NOMO-1 (cell line): ENCODE data around the gene PRKN.

ENCODE experiments used
- DNase-seq, 2 experiments: peaks; one replicate each; lab custom pipeline; 2025; ENCODE audit not compliant: unreplicated experiment in 2 of 2; lab: John Stamatoyannopoulos, UW

The PRKN gene

GRCh38 chr6:161947371-161947770 is 780.2 kb downstream of the PRKN start:
- DNase-seq = no peak

GRCh38 chr6:161946461-161946860 is 781.1 kb downstream of the PRKN start:
- no peak for DNase-seq

DNA sequence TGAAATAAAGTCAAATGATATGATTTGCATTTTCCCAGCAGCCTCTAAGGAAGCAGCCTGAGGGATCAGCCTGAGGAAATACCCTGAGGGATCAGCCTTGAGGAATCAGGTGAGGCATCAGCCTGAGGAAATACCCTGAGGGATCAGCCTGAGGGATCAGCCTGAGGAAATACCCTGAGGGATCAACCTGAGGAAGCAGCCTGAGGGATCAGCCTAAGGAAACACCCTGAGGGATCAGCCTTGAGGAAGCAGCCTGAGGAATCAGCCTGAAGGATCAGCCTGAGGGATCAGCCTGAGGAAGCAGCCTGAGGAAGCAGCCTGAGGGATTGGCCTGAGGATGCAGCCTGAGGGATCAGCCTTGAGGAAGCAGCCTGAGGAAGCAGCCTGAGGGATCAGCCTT is 784.0 kb downstream of the PRKN start:
- DNase-seq = no peak

DNA sequence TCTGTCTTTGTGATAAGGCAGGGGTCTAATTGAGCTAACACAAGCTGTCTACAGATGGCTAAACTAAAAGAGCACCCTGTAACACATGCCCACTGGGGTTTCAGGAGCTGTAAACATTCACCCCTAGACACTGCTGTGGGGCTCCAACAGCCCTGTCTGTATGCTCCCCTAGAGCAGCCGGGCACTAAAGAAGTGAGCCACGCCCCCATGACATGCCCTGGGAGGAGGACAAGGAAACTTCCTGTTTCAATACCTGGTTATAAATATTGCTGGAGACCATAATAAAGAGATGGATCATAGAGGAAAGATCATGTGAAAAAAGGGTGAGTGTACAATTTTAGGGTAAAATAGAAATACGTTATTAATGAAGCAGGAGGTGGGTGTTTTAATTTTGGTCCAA is 786.0 kb downstream of the PRKN start:
- no peak for DNase-seq

DNA sequence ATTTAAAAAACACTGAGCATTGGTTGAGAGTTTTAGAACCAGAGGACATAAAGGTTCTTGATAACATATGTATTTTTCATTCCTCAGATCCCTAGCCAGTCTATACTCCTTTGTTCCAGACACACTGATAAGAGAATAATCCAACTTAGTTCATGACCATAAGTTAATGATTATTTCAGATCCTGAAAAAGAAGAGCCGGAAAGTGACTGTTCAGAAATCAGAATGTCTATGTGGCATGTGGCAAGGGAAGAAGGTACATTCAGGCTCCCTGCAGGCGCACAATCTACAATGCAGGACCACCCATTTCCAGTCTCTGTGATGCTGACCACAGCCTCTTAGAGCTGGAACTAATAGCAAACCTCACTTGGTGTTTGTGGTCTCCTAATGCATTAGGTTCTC is 787.0 kb downstream of the PRKN start:
- DNase-seq = no peak

GRCh38 chr6:161926324-161926723 is 801.2 kb downstream of the PRKN start:
- DNase-seq = no peak

DNA sequence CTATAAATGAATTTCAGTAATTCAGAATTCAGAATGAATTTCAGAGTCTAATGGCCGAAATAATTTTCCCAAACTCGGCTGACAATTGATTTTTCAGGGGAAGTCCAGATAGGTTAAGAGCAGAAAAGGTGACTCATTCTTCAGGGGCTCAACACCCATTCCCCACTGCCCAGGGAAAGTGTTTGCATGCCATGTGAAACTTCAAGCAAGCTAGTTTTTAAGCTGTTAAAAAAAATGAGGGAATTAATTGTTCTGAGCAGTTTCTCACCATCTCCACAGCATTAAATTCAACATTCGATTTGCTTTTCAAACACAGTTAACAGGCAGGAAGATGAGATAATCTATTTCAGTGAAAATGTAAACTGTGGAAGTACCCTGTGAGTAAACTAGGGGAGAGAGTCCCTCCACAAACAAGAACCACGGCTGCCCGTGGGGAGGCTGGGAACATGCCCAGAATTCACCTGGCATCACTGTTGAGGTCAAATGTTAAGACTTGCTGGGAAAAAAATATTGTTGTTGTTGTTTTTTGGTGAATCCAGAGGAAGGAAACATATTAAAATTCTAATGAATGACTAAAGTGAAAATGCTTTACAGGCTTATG is 803.0 kb downstream of the PRKN start:
- no peak for DNase-seq

- no peak for DNase-seq
Measured at GRCh38 chr6:161922631-161923119, 804.9 kb downstream of the PRKN start.

GRCh38 chr6:161921602-161922395 is 805.8 kb downstream of the PRKN start:
- DNase-seq = no peak

DNA sequence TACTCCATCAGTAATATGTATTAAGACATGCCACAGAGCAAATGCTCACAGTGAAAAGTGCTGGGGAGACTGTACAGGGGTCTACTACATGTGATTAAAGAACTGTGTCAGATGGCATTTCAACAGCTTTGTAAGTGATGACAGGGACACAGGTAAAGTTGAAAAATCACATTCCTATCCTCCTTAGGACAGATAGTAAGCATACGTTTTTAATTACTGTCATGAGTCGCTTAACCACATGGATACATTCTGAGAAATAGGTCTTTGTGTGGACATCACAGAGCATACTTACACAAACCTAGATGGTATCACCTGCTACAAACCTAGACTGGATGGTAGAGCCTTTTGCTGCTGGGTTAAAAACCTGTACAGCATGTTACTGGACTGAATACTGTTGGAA is 807.9 kb downstream of the PRKN start:
- DNase-seq = no peak

GRCh38 chr6:161918628-161919205 is 808.8 kb downstream of the PRKN start:
- no peak for DNase-seq

DNA sequence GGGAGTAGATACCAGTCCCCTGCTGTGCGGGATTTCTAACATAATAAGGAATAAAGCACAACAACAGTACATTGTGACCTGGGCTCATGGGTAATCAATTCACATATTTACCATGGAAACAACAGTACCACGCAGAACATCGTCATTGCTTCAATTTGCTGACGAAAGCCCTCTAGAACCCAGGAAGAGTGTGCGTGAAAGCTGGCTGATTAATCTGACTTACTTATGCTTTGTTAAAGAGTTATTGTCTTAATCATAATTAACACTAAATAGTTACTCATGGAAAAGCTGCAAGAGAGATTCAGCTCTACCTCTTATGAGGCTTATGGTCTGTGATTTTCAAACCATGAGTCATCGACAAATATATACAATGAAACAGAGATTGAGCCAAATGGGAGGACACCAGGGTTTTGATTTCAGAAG is 809.4 kb downstream of the PRKN start:
- no peak for DNase-seq

GRCh38 chr6:161917645-161918044 is 809.9 kb downstream of the PRKN start:
- no peak for DNase-seq

DNA sequence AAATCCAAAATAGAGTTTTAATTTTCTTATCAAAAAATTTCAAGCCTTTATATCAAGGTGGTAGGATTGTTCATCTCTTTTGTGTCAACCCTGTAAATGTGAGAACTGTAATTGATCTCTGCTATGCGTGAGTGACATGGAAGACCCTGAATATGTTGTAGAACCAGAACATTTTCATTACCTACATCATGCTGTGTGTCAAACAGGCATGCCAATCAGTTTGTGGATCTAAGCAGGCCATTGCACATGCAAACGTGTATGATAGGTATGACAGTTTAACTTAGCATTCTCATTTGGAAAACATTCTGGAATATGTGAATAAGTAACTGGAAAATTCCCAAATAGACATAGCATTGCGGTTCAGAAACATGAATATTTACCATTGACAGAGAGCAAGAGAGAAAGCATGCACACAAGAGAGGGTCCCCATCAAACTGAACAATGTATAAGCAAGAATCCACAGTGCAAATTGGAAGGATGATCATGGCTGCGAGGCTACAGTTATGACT is 812.1 kb downstream of the PRKN start:
- DNase-seq = no peak

GRCh38 chr6:161908872-161909271 is 818.7 kb downstream of the PRKN start:
- no peak for DNase-seq

- no peak for DNase-seq
Measured at GRCh38 chr6:161906571-161906970, 821.0 kb downstream of the PRKN start.

GRCh38 chr6:161903584-161904212 is 823.9 kb downstream of the PRKN start:
- no peak for DNase-seq

GRCh38 chr6:161901740-161902426 is 825.7 kb downstream of the PRKN start:
- no peak for DNase-seq

- DNase-seq = no peak
Measured at GRCh38 chr6:161894436-161894835, 833.1 kb downstream of the PRKN start.

DNA sequence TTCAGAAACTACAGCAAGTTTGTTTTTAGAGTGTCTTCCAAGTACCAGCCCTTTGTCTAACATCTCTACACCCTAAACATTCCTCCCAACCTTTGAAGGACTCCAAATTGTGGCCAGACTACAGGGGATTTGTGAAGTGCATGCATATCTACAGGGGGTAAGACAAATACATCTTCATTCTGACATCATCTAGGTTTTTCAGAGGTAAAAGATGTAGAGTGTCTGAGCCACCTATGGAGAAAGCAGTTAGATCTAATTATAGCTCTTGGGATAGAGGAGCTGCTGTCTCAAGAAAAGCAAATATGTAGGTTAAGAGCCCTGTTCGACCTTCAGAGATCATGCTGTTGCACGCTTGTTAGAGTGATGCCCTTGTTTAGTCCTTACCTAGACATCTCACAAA is 836.0 kb downstream of the PRKN start:
- DNase-seq = no peak

- DNase-seq = no peak
Measured at GRCh38 chr6:161890832-161891297, 836.7 kb downstream of the PRKN start.
